GM23338 (cell line): ENCODE measurements around the gene CDH7. TPM values are rescaled to one million over a fixed set of nuclear protein-coding genes. Genes with fewer than 3 reads are reported as not detected.

Experiments
- ATAC-seq: fragments of 200-7000 bp; cut with Tn5 transposase; 3 replicates; pipeline ENCODE4 v1.9.1; 2020
- DNase-seq: peaks from one replicate; pipeline ENCODE4 v3.0.0-alpha.2; 2015; ENCODE audit warnings: low spot score
- H2AFZ ChIP-seq: fragments of 200-600 bp; sonication (generic); 2 replicates; pipeline ENCODE4 v1.8.0; 2016; ENCODE audit warnings: antibody characterized with exemption, mild to moderate bottlenecking, moderate library complexity
- H3F3A ChIP-seq: fragments of 200-600 bp; sonication (generic); replicated peaks from 2 replicates; pipeline ENCODE4 v1.8.0; 2017; ENCODE audit warnings: antibody characterized with exemption, mixed run types, low read depth
- H3K27ac ChIP-seq: fragments of 200-600 bp; sonication (generic); 2 replicates; pipeline ENCODE4 v1.6.1; 2016; ENCODE audit warnings: low read depth
- H3K27me3 ChIP-seq: fragments of 200-600 bp; sonication (generic); 2 replicates; pipeline ENCODE4 v1.8.0; 2016; ENCODE audit warnings: mild to moderate bottlenecking, mixed run types, moderate library complexity; ENCODE audit not compliant: insufficient read depth
- H3K36me3 ChIP-seq: fragments of 200-600 bp; sonication (generic); 2 replicates; pipeline ENCODE4 v1.8.0; 2016; ENCODE audit warnings: mild to moderate bottlenecking; ENCODE audit not compliant: insufficient read depth
- H3K4me1 ChIP-seq: fragments of 200-600 bp; sonication (generic); 2 replicates; pipeline ENCODE4 v1.8.0; 2016; ENCODE audit warnings: mild to moderate bottlenecking, moderate library complexity; ENCODE audit not compliant: insufficient read depth
- H3K4me2 ChIP-seq: fragments of 200-600 bp; sonication (generic); 2 replicates; pipeline ENCODE4 v1.7.1; 2017; ENCODE audit warnings: mixed run types
- H3K4me3 ChIP-seq: fragments of 200-600 bp; sonication (generic); 2 replicates; pipeline ENCODE4 v1.6.1; 2016; ENCODE audit warnings: mixed run types
- H3K79me2 ChIP-seq: fragments of 200-600 bp; sonication (generic); replicated peaks from 2 replicates; pipeline ENCODE4 v1.8.0; 2017; ENCODE audit warnings: mild to moderate bottlenecking; ENCODE audit not compliant: insufficient read depth
- H3K9me2 ChIP-seq: fragments of 200-600 bp; sonication (generic); 2 replicates; pipeline ENCODE4 v1.8.0; 2017; ENCODE audit not compliant: insufficient read depth
- H4K20me1 ChIP-seq: fragments of 200-600 bp; sonication (generic); replicated peaks from 2 replicates; pipeline ENCODE4 v1.8.0; 2017; ENCODE audit warnings: mild to moderate bottlenecking; ENCODE audit not compliant: insufficient read depth
- H3K27ac Mint-ChIP-seq: 2 replicates; pipeline ENCODE4 v1.8.0; 2020; ENCODE audit warnings: inconsistent platforms, mild to moderate bottlenecking, moderate library complexity, mixed read lengths
- H3K27me3 Mint-ChIP-seq: 3 replicates; pipeline ENCODE4 v1.8.0; 2022; ENCODE audit warnings: low read depth, mild to moderate bottlenecking, moderate library complexity, mixed read lengths, inconsistent platforms; ENCODE audit not compliant: insufficient read depth, poor library complexity
- H3K36me3 Mint-ChIP-seq: 3 replicates; pipeline ENCODE4 v1.8.0; 2021; ENCODE audit warnings: low read depth, mild to moderate bottlenecking, inconsistent platforms, moderate library complexity, mixed read lengths
- H3K4me1 Mint-ChIP-seq: 3 replicates; pipeline ENCODE4 v1.8.0; 2020; ENCODE audit warnings: mild to moderate bottlenecking, inconsistent platforms, mixed read lengths
- H3K4me3 Mint-ChIP-seq: 3 replicates; pipeline ENCODE4 v1.8.0; 2021; ENCODE audit warnings: moderate library complexity, mild to moderate bottlenecking, inconsistent platforms, mixed read lengths
- H3K9me3 Mint-ChIP-seq: 3 replicates; pipeline ENCODE4 v1.8.0; 2020; ENCODE audit warnings: moderate library complexity, mild to moderate bottlenecking, inconsistent platforms, mixed read lengths
- CREB1 ChIP-seq: fragments of 250-450 bp; sonication (Bioruptor Pico); IDR thresholded peaks from 2 replicates; pipeline ENCODE4 v1.5.0; 2020; ENCODE audit warnings: low read depth, mild to moderate bottlenecking, moderate library complexity
- EZH2 ChIP-seq: fragments of 200-600 bp; sonication (generic); IDR thresholded peaks from one replicate; pipeline ENCODE4 v1.8.0; 2017; ENCODE audit warnings: antibody characterized with exemption, mild to moderate bottlenecking, low read depth; ENCODE audit not compliant: unreplicated experiment
- EZH2phosphoT487 ChIP-seq: fragments of 200-600 bp; sonication (generic); IDR thresholded peaks from one replicate; pipeline ENCODE4 v1.8.1; 2018; ENCODE audit warnings: antibody characterized with exemption; ENCODE audit not compliant: unreplicated experiment
- JUNB ChIP-seq: IDR thresholded peaks from one replicate; pipeline ENCODE4 v1.6.1; 2016; ENCODE audit warnings: antibody characterized with exemption; ENCODE audit not compliant: unreplicated experiment
- NANOG ChIP-seq: IDR thresholded peaks from 2 replicates; pipeline ENCODE4 v1.6.1; 2016; ENCODE audit warnings: antibody characterized with exemption, borderline replicate concordance
- POLR2AphosphoS5 ChIP-seq: IDR thresholded peaks from 2 replicates; pipeline ENCODE4 v1.6.1; 2016; ENCODE audit warnings: antibody characterized with exemption, low read depth
- STAT1 ChIP-seq: IDR thresholded peaks from one replicate; pipeline ENCODE4 v1.6.1; 2016; ENCODE audit warnings: antibody characterized with exemption; ENCODE audit not compliant: unreplicated experiment
- ZNF114 ChIP-seq: fragments of 250-450 bp; sonication (Bioruptor Pico); IDR thresholded peaks from 2 replicates; pipeline ENCODE4 v1.5.0; 2020; ENCODE audit warnings: mild to moderate bottlenecking, moderate library complexity
- ZNF331 ChIP-seq: fragments of 250-450 bp; sonication (Bioruptor Pico); IDR thresholded peaks from 2 replicates; pipeline ENCODE4 v1.5.0; 2020; ENCODE audit warnings: low read depth, mild to moderate bottlenecking, moderate library complexity
- polyA plus RNA-seq: library from polyadenylated mRNA; unstranded; fragments of >200 nt; fragmentation: Nextera tagmentation; extraction: Ambion mirVana; gene quantifications from 2 replicates; pipeline ENCODE4 v1.2.1, GENCODE V29; 2016
- total RNA-seq: library from RNA; depleted of rRNA; stranded (reverse); fragments of >200 nt; shearing (Covaris generic); gene quantifications from 2 replicates; pipeline ENCODE4 v1.2.3, GENCODE V29; 2014
- TF ChIP-seq, protein P1 (sequence below): fragments of 250-450 bp; sonication (Bioruptor Pico); IDR thresholded peaks from 2 replicates; pipeline ENCODE4 v1.5.0; 2020; ENCODE audit warnings: mild to moderate bottlenecking, moderate library complexity
- TF ChIP-seq, protein P2 (sequence below): IDR thresholded peaks from 2 replicates; pipeline ENCODE4 v1.6.1; 2016; ENCODE audit warnings: antibody characterized with exemption
- TF ChIP-seq, protein P3 (sequence below), 2 experiments: fragments of 200-600 bp in 1 of 2; sonication (generic) in 1 of 2; conservative IDR thresholded peaks; 2 replicates each; pipeline versions ENCODE4 v1.5.1 to v1.6.1; 2016 to 2017; ENCODE audit warnings: antibody characterized with exemption in 2 of 2, low read depth in 2 of 2, mild to moderate bottlenecking in 2 of 2, moderate library complexity in 1 of 2

The CDH7 gene
- total and polyA plus RNA-seq, 2 experiments from 2014 or later = 1.8 TPM

DNA sequence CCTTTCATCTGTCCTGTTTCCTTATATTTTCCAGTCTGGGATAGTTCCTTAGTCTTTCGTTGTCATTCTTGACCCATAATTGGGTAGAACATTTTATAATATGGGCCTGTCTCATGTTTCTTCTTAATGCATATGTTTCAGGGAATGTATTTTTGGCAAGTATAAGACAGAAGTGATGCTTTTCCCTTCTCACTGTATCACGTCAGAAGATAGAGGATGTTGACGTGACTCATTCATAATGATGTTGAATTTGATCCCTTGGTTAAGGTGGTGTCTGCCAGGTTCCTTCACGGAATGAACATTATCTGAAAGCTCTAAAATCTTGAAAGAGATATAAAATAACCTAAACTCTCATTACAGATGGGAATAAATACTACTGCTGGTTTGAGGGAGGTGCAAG, 18.8 kb downstream of the CDH7 start:
- H3K4me3 Mint-ChIP-seq = no peak overlapping the region
- Histone ChIP-seq H3K36me3 (no peaks in the 10 kb centered on the region), H3K4me3 (no peak overlapping the region), H3K27me3 (no peaks in the 10 kb centered on the region), H2AFZ (no peak overlapping the region), H3K9me2 (no peaks in the 10 kb centered on the region), H4K20me1 (no peaks in the 10 kb centered on the region), H3K4me2 (no peak overlapping the region), H3F3A (no peaks in the 10 kb centered on the region), H3K27ac (no peak overlapping the region), H3K4me1 (no peaks in the 10 kb centered on the region), H3K79me2 (no peaks in the 10 kb centered on the region)
- H3K9me3 Mint-ChIP-seq = no peaks in the 10 kb centered on the region
- TF ChIP-seq ZNF114 (CRISPR knock-in tag) (no peak), EZH2phosphoT487 (no peak), NANOG (no peak)
- no peaks in the 10 kb centered on the region; the same call in 2 of the 3 replicates for H3K4me1 Mint-ChIP-seq
- no peaks in the 10 kb centered on the region for H3K27me3 Mint-ChIP-seq
- ATAC-seq (no peak), DNase-seq (no peak)
- H3K27ac Mint-ChIP-seq = no peak overlapping the region
- no peaks in the 10 kb centered on the region for H3K36me3 Mint-ChIP-seq

DNA sequence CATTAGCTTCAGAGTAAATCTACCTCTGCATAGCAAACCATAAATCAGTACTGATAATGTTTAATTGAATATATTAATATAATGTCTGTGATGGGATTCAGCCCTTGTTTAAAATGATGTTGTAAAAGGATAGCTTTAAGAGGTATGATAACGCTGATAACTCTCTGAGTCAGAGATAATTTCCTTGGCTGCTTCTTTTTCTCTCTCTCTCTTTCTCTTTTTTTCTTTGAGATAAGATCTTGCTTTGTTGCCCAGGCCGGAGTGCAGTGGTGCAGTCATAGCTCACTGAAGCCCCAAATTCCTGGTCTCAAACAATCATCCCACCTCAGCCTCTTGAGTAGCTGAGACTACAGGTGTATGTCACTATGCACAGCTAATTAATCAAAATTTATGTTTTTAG, 35.7 kb downstream of the CDH7 start:
- no peaks in the 10 kb centered on the region for H3K79me2 ChIP-seq
- H3K27me3 Mint-ChIP-seq = no peaks in the 10 kb centered on the region
- TF ChIP-seq, protein P1, sequence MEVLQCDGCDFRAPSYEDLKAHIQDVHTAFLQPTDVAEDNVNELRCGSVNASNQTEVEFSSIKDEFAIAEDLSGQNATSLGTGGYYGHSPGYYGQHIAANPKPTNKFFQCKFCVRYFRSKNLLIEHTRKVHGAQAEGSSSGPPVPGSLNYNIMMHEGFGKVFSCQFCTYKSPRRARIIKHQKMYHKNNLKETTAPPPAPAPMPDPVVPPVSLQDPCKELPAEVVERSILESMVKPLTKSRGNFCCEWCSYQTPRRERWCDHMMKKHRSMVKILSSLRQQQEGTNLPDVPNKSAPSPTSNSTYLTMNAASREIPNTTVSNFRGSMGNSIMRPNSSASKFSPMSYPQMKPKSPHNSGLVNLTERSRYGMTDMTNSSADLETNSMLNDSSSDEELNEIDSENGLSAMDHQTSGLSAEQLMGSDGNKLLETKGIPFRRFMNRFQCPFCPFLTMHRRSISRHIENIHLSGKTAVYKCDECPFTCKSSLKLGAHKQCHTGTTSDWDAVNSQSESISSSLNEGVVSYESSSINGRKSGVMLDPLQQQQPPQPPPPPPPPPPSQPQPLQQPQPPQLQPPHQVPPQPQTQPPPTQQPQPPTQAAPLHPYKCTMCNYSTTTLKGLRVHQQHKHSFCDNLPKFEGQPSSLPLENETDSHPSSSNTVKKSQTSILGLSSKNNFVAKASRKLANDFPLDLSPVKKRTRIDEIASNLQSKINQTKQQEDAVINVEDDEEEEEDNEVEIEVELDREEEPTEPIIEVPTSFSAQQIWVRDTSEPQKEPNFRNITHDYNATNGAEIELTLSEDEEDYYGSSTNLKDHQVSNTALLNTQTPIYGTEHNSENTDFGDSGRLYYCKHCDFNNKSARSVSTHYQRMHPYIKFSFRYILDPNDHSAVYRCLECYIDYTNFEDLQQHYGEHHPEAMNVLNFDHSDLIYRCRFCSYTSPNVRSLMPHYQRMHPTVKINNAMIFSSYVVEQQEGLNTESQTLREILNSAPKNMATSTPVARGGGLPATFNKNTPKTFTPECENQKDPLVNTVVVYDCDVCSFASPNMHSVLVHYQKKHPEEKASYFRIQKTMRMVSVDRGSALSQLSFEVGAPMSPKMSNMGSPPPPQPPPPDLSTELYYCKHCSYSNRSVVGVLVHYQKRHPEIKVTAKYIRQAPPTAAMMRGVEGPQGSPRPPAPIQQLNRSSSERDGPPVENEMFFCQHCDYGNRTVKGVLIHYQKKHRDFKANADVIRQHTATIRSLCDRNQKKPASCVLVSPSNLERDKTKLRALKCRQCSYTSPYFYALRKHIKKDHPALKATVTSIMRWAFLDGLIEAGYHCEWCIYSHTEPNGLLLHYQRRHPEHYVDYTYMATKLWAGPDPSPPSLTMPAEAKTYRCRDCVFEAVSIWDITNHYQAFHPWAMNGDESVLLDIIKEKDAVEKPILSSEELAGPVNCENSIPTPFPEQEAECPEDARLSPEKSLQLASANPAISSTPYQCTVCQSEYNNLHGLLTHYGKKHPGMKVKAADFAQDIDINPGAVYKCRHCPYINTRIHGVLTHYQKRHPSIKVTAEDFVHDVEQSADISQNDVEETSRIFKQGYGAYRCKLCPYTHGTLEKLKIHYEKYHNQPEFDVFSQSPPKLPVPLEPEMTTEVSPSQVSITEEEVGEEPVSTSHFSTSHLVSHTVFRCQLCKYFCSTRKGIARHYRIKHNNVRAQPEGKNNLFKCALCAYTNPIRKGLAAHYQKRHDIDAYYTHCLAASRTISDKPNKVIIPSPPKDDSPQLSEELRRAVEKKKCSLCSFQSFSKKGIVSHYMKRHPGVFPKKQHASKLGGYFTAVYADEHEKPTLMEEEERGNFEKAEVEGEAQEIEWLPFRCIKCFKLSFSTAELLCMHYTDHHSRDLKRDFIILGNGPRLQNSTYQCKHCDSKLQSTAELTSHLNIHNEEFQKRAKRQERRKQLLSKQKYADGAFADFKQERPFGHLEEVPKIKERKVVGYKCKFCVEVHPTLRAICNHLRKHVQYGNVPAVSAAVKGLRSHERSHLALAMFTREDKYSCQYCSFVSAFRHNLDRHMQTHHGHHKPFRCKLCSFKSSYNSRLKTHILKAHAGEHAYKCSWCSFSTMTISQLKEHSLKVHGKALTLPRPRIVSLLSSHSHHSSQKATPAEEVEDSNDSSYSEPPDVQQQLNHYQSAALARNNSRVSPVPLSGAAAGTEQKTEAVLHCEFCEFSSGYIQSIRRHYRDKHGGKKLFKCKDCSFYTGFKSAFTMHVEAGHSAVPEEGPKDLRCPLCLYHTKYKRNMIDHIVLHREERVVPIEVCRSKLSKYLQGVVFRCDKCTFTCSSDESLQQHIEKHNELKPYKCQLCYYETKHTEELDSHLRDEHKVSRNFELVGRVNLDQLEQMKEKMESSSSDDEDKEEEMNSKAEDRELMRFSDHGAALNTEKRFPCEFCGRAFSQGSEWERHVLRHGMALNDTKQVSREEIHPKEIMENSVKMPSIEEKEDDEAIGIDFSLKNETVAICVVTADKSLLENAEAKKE = no peak
- TF ChIP-seq EZH2 (no peak), ZNF331 (no peak), JUNB (no peak), POLR2AphosphoS5 (no peak), STAT1 (no peak), ZNF114 (CRISPR knock-in tag) (no peak), EZH2phosphoT487 (no peak), NANOG (no peak), CREB1 (CRISPR knock-in tag) (no peak)
- TF ChIP-seq, protein P2, sequence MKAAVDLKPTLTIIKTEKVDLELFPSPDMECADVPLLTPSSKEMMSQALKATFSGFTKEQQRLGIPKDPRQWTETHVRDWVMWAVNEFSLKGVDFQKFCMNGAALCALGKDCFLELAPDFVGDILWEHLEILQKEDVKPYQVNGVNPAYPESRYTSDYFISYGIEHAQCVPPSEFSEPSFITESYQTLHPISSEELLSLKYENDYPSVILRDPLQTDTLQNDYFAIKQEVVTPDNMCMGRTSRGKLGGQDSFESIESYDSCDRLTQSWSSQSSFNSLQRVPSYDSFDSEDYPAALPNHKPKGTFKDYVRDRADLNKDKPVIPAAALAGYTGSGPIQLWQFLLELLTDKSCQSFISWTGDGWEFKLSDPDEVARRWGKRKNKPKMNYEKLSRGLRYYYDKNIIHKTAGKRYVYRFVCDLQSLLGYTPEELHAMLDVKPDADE = no peak
- TF ChIP-seq, protein P3, sequence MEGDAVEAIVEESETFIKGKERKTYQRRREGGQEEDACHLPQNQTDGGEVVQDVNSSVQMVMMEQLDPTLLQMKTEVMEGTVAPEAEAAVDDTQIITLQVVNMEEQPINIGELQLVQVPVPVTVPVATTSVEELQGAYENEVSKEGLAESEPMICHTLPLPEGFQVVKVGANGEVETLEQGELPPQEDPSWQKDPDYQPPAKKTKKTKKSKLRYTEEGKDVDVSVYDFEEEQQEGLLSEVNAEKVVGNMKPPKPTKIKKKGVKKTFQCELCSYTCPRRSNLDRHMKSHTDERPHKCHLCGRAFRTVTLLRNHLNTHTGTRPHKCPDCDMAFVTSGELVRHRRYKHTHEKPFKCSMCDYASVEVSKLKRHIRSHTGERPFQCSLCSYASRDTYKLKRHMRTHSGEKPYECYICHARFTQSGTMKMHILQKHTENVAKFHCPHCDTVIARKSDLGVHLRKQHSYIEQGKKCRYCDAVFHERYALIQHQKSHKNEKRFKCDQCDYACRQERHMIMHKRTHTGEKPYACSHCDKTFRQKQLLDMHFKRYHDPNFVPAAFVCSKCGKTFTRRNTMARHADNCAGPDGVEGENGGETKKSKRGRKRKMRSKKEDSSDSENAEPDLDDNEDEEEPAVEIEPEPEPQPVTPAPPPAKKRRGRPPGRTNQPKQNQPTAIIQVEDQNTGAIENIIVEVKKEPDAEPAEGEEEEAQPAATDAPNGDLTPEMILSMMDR (conservative IDR thresholded peaks at IDR 0.05; ENCODE audit: low read depth in 2 of 2) = no peak

More for the DNA sequence above, 35.7 kb downstream of the CDH7 start:
- Mint-ChIP-seq H3K27ac (no peak overlapping the region), H3K4me1 (no peaks in the 10 kb centered on the region; the same call in 2 of the 3 replicates), H3K36me3 (no peaks in the 10 kb centered on the region), H3K9me3 (no peaks in the 10 kb centered on the region), H3K4me3 (no peak overlapping the region)
- no peaks in the 10 kb centered on the region for H4K20me1 ChIP-seq
- H3K4me1 ChIP-seq = no peaks in the 10 kb centered on the region
- no peak overlapping the region for H3K4me2 ChIP-seq
- H2AFZ ChIP-seq = no peak overlapping the region
- DNase-seq (no peak), ATAC-seq (no peak)
- no peak overlapping the region for H3K27ac ChIP-seq
- H3K27me3 ChIP-seq = no peaks in the 10 kb centered on the region
- no peak overlapping the region for H3K4me3 ChIP-seq
- no peaks in the 10 kb centered on the region for H3F3A ChIP-seq
- no peaks in the 10 kb centered on the region; the same call in 1 of the 2 replicates for H3K9me2 ChIP-seq
- no peaks in the 10 kb centered on the region for H3K36me3 ChIP-seq
